Measurements from ENCODE around the gene CEP350. TPM values are rescaled to one million over a fixed set of nuclear protein-coding genes. Genes with fewer than 3 reads are reported as not detected.

Gene CEP350
- total and polyA plus RNA-seq, 2 experiments from 2014 or later, result 24.9 to 49.6 TPM

GRCh38 chr1:180153032-180153431, 198.4 kb downstream of the CEP350 start:
- no peaks in the 10 kb centered on the region for H3K9me3 ChIP-seq (ENCODE audit: low read depth)
- no peak overlapping the region for H3K4me3 ChIP-seq
- no peak overlapping the region for H3K27ac ChIP-seq
- peaks cover 3% of the 10 kb centered on the region for H3K4me1 ChIP-seq (ENCODE audit: low read depth)
- no peak for DNase-seq (ENCODE audit: low read depth in 1 of 2, low spot score in 1 of 2)
- no peak for TF ChIP-seq CTCF (IDR thresholded peaks at IDR 0.05; ENCODE audit: low read depth, low read length)
- H3K27me3 ChIP-seq, result no peaks in the 10 kb centered on the region
- no peaks in the 10 kb centered on the region for H3K36me3 ChIP-seq

- peaks cover 3% of the 10 kb centered on the region for H3K4me1 ChIP-seq (ENCODE audit: low read depth)
- H3K9me3 ChIP-seq (ENCODE audit: low read depth), result no peaks in the 10 kb centered on the region
- no peaks in the 10 kb centered on the region for H3K36me3 ChIP-seq
- H3K4me3 ChIP-seq, result peak overlapping the region; percentile 81
- no peak overlapping the region for H3K27ac ChIP-seq
- DNase-seq (ENCODE audit: low read depth in 1 of 2, low spot score in 1 of 2), result no peak
- H3K27me3 ChIP-seq, result no peaks in the 10 kb centered on the region
- no peak for TF ChIP-seq CTCF (IDR thresholded peaks at IDR 0.05; ENCODE audit: low read depth, low read length)
Observed at GRCh38 chr1:180154003-180154324, 199.4 kb downstream of the CEP350 start.

GRCh38 chr1:180154325-180155181, 199.9 kb downstream of the CEP350 start, which contains the start of gene QSOX1:
QSOX1 (plus strand) TSS chr1:180154869; CDS start chr1:180154908, 39 bp downstream.
- DNase-seq (ENCODE audit: low read depth in 1 of 2, low spot score in 1 of 2), result peak; percentile 90 to 91
- no peak for TF ChIP-seq CTCF (IDR thresholded peaks at IDR 0.05; ENCODE audit: low read depth, low read length)
- no peaks in the 10 kb centered on the region for H3K9me3 ChIP-seq (ENCODE audit: low read depth)
- peaks cover 8% of the 10 kb centered on the region for H3K4me1 ChIP-seq (ENCODE audit: low read depth)
- H3K4me3 ChIP-seq, result peak within 1 kb of the TSS; percentile 81
- no peaks in the 10 kb centered on the region for H3K36me3 ChIP-seq
- H3K27me3 ChIP-seq, result no peaks in the 10 kb centered on the region
- peak within 1 kb of the TSS; percentile 92 for H3K27ac ChIP-seq

- Histone ChIP-seq H3K4me1 (ENCODE audit: low read depth) (peaks cover 8% of the 10 kb centered on the region), H3K27ac (no peak overlapping the region), H3K9me3 (ENCODE audit: low read depth) (no peaks in the 10 kb centered on the region), H3K36me3 (no peaks in the 10 kb centered on the region), H3K4me3 (peak overlapping the region; percentile 81), H3K27me3 (no peaks in the 10 kb centered on the region)
- no peak for TF ChIP-seq CTCF (IDR thresholded peaks at IDR 0.05; ENCODE audit: low read depth, low read length)
- DNase-seq (ENCODE audit: low read depth in 1 of 2, low spot score in 1 of 2), result no peak
Observed at GRCh38 chr1:180155182-180155682, 200.6 kb downstream of the CEP350 start.

GRCh38 chr1:180156201-180156600, 201.6 kb downstream of the CEP350 start:
- Histone ChIP-seq H3K9me3 (ENCODE audit: low read depth) (no peaks in the 10 kb centered on the region), H3K4me1 (ENCODE audit: low read depth) (peaks cover 8% of the 10 kb centered on the region), H3K27ac (no peak overlapping the region), H3K36me3 (no peaks in the 10 kb centered on the region), H3K27me3 (no peaks in the 10 kb centered on the region), H3K4me3 (no peak overlapping the region)
- no peak for DNase-seq (ENCODE audit: low read depth in 1 of 2, low spot score in 1 of 2)
- no peak for TF ChIP-seq CTCF (IDR thresholded peaks at IDR 0.05; ENCODE audit: low read depth, low read length)
